ENCODE data around the gene KCNK16.
"Not testable (repeated sequence)": the region's sequence is repeated elsewhere in the genome, so short reads cannot be mapped to it uniquely, and the experiment has no call there.

Gene KCNK16

DNA sequence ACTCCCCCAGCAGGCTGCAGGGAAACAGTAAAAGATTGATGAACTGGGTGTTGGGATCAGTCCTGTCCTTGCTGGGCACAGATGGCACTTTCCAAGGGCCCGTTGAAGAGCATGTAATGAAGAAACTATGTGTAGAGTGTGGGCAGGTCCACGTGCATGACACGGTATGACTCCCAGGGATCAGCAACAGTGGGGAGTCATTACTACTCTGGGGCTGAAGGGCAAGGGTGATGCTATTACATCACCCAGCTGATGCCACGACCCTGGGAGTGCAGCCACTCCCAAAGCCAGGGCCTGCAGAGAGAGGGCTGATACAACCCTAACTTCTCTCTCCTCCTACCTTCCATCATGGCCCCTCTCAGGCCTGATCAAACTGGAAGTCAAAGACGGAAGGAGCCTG lies 28.4 kb downstream of the KCNK16 start:
- Mint-ChIP-seq H3K4me1 (no peaks in the 10 kb centered on the region), H3K36me3 (no peaks in the 10 kb centered on the region), H3K4me3 (no peak overlapping the region), H3K27me3 (peaks cover 13% of the 10 kb centered on the region), H3K9me3 (no peaks in the 10 kb centered on the region), H3K27ac (no peak overlapping the region)
- ATAC-seq (ENCODE audit: low read depth) (no peak), DNase-seq (ENCODE audit: low spot score in 2 of 2) (no peak)

DNA sequence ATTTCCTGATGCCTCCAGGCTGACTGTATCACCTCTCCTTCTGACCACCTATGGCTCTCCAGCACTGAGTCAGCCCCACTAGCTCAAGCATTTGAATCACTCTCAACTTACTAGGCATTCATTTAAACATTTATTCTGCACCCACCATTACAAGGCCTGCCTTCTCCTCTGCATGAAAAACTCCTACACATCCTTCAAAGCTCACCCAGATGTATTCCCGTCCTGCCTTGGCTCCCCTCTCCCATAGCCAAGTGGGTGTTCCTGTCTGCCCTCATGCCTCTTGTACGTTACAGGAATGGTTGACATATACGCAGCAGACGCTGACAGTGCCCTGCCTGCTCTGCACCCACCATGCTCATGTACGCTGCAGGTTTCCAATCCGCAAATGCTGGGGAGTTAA lies 29.9 kb downstream of the KCNK16 start:
- Mint-ChIP-seq H3K4me1 (no peaks in the 10 kb centered on the region), H3K27ac (no peak overlapping the region), H3K27me3 (peaks cover 13% of the 10 kb centered on the region), H3K36me3 (no peaks in the 10 kb centered on the region), H3K9me3 (no peaks in the 10 kb centered on the region), H3K4me3 (no peak overlapping the region)
- ATAC-seq (ENCODE audit: low read depth) (no peak), DNase-seq (ENCODE audit: low spot score in 2 of 2) (no peak)

DNA sequence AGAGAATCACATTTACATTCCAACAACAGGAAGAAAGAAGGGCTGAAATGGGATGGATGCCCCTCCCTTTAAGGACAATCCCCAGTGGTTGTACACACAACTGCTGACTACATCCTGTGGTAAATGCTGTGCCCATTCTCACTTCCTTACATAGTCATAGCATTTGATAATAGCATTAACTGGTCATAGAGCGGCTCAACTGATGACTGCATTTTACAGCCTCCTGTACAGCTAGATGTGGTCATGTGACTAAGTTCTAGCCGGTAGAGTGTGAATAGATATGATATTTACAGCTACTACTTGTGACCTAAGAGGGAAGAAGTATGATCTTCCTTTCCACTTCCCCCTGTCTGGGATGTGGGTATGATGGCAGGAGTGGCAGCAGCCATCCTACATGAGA lies 33.0 kb downstream of the KCNK16 start:
- ATAC-seq (ENCODE audit: low read depth): no peak
- peaks cover 7% of the 10 kb centered on the region for H3K27me3 Mint-ChIP-seq
- no peaks in the 10 kb centered on the region for H3K4me1 Mint-ChIP-seq
- no peak overlapping the region for H3K27ac Mint-ChIP-seq
- H3K36me3 Mint-ChIP-seq: no peaks in the 10 kb centered on the region
- no peak overlapping the region for H3K4me3 Mint-ChIP-seq
- H3K9me3 Mint-ChIP-seq: no peaks in the 10 kb centered on the region
- DNase-seq (ENCODE audit: low spot score in 2 of 2): no peak

DNA sequence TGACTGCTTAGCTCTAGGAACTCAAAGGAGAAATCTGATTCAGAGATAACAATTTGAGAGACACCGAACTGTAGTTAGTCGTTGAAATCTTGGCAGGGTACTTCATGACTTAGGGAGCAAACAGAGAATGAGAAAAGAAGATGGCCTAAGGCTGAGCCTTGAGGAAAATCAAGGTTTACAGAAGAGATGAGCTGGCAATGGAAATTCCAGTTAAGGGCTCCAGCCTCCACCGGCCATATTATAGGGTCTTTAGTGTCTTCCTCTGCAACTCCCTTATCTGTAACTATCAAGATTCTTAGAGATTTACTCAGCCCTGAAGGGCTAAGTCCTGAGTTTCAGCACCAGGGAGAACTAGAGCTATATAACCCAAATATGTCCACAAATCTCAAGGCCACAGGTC lies 34.9 kb downstream of the KCNK16 start:
- no peaks in the 10 kb centered on the region for H3K4me1 Mint-ChIP-seq

DNA sequence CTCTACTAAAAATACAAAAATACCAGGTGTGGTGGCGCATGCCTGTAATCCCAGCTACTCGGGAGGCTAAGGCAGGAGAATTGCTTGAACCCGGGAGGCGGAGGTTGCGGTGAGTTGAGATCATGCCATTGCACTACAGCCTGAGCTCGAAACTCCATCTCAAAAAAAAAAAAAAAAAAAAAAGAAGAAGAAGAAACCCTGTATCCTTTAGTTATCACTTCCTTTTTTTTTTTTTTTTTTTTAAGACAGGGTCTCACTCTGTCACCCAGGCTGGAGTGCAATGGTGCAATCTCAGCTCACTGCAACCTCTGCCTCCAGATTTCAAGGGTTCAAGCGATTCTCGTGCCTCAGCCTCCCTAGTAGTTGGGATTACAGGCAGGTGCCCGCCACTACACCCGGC lies 35.9 kb downstream of the KCNK16 start:
- ATAC-seq (ENCODE audit: low read depth): peak; percentile 72
- not testable (repeated sequence) for H3K27me3 Mint-ChIP-seq; DNase-seq (ENCODE audit: low spot score in 2 of 2); H3K9me3 Mint-ChIP-seq; H3K27ac Mint-ChIP-seq; H3K4me1 Mint-ChIP-seq; H3K36me3 Mint-ChIP-seq; H3K4me3 Mint-ChIP-seq

More for the DNA sequence above, 34.9 kb downstream of the KCNK16 start:
- Mint-ChIP-seq H3K36me3 (no peaks in the 10 kb centered on the region), H3K4me3 (no peak overlapping the region), H3K27me3 (peaks cover 9% of the 10 kb centered on the region), H3K27ac (no peak overlapping the region), H3K9me3 (no peaks in the 10 kb centered on the region)
- ATAC-seq (ENCODE audit: low read depth) (no peak), DNase-seq (ENCODE audit: low spot score in 2 of 2) (no peak)

DNA sequence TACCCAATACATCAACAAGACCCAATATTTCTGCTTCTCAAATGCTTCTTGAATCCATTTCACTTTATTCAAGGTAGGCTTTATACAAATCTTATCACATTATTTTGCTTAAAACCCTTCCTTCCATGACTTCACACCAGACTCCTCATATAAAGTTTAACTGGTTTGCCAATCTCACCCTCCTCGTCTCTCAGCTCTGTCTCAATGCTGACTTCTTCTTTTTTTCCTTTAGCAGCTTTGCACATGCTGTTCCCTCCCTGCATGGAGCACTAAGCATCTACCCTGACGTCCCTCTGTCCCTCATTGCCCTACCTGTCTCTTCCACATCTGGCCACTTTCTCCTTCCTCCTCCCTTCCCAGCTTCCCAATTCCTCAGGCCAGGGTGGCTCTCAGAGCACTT lies 39.7 kb downstream of the KCNK16 start:
- no peak overlapping the region for H3K4me3 Mint-ChIP-seq
- H3K4me1 Mint-ChIP-seq: peaks cover 2% of the 10 kb centered on the region
- ATAC-seq (ENCODE audit: low read depth) (no peak), DNase-seq (ENCODE audit: low spot score in 2 of 2) (no peak)
- H3K9me3 Mint-ChIP-seq: no peaks in the 10 kb centered on the region
- no peak overlapping the region for H3K27ac Mint-ChIP-seq
- H3K36me3 Mint-ChIP-seq: no peaks in the 10 kb centered on the region
- H3K27me3 Mint-ChIP-seq: peaks cover 9% of the 10 kb centered on the region

DNA sequence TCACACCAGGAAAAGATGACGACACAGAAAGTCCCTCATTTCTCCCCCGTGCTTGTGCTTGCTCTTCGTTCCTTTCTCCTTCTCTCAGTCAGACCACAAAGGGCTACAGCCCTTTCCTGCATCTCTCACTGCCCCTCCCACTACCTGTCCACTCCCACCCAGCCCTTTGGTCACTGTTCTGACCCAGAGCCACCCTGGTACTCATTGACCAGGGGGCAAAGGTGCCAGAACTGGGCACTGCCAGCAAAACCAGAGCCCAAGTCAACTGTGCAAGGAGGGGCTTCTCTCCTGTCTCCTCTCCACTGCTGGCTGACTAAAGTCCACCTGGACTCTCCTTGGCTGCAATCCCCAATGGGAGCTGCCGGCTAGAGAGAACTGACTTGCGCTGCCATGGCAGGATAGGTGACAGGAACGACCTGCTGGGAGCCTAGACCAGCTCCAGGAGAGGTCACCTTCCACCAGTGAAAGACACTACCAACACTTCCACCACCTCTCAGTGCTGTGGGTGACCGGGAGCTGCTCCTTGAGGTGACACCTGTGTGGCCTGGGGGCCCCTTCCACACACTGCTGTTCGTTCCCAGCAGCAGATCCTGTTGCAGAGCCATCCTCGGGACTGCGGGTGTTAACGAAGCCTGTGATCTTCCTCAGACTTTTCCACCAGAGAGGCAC lies 41.1 kb downstream of the KCNK16 start:
- H3K4me3 Mint-ChIP-seq: no peak overlapping the region
- no peaks in the 10 kb centered on the region for H3K36me3 Mint-ChIP-seq
- H3K4me1 Mint-ChIP-seq: peaks cover 2% of the 10 kb centered on the region
- ATAC-seq (ENCODE audit: low read depth) (no peak), DNase-seq (ENCODE audit: low spot score in 2 of 2) (no peak)
- no peak overlapping the region for H3K27ac Mint-ChIP-seq
- H3K9me3 Mint-ChIP-seq: peaks cover 1% of the 10 kb centered on the region
- H3K27me3 Mint-ChIP-seq: peaks cover 7% of the 10 kb centered on the region

DNA sequence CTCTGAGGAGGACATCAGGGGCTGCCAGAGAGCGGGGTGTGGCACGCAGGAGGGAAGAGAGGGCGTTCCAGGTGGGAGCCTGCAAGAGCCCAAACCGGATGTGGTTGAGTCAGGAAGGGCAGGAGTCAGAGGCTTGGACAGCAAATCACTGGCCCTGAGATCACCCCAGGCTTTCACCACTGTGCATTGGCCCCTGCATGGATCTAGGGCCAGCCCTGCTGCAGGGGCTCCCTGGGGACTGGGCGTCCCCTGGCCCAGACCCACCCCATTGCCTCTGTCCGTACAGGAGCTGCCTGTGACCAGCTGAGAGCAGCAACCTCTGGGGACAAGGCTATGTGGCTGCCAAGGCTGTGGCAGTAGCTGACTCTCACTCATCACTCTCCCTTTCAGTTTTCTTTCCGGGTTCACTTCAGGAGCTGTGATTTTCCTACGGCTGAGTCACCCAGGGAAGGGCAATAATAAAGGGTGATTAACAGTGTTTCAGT lies 42.2 kb downstream of the KCNK16 start:
- Mint-ChIP-seq H3K4me3 (no peak overlapping the region), H3K27me3 (peaks cover 7% of the 10 kb centered on the region), H3K9me3 (peaks cover 1% of the 10 kb centered on the region), H3K4me1 (peaks cover 2% of the 10 kb centered on the region), H3K27ac (no peak overlapping the region), H3K36me3 (no peaks in the 10 kb centered on the region)
- no peak for DNase-seq (ENCODE audit: low spot score in 2 of 2)
- no peak for ATAC-seq (ENCODE audit: low read depth)

DNA sequence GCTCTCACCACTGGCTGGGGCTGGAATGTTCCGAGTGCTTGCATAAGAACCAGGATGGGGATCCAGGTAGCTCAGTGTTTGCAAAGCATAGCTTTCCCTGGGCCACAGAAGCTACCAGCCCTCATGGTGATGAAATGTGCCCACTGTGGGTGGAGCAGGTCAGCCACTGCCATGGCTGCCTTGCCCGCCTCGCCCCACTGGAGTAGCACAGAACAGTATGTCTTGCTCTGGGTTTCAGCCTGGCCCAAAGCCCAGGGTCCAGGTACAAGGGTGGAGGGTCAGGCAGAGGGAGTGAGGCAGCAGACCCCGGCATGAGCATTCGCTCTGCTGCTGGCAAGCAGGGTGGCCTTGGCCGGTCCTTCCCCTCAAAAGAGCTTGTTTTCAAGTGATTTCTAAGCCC lies 43.0 kb downstream of the KCNK16 start:
- no peak overlapping the region for H3K27ac Mint-ChIP-seq
- peaks cover 2% of the 10 kb centered on the region for H3K4me1 Mint-ChIP-seq
- no peak overlapping the region for H3K4me3 Mint-ChIP-seq
- H3K9me3 Mint-ChIP-seq: peaks cover 1% of the 10 kb centered on the region
- ATAC-seq (ENCODE audit: low read depth) (no peak), DNase-seq (ENCODE audit: low spot score in 2 of 2) (no peak)
- no peaks in the 10 kb centered on the region for H3K36me3 Mint-ChIP-seq
- peaks cover 9% of the 10 kb centered on the region for H3K27me3 Mint-ChIP-seq

DNA sequence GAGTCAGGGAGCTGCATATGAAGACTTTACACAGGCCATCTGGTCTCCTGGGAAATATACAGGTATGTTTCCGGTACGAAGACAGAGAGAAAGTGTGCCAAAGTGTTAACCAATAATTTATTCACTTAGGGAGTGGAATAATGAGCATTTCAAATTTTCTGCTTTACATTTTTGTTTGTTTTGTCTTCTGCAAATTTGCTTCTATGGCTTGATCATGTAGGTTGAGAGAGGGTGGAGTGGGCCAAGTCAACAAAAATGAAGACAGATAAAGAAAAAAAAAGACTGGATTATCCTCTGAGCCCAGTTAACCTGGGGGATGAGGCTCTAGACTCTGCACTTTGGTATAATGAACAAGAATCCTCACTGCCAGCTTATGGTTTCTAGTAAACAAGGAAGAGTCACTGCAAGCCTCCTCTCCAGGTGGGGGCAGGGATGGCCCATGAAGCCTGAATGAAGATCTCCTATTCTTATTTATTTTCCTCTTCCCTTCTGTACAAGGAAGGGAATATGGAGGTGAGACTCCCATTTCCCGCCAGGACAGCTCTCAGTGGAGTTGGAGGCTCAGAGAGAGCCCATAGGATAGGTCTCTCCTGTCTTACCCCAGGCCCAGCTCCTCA lies 46.0 kb downstream of the KCNK16 start:
- Mint-ChIP-seq H3K27ac (no peak overlapping the region), H3K4me3 (no peak overlapping the region)

DNA sequence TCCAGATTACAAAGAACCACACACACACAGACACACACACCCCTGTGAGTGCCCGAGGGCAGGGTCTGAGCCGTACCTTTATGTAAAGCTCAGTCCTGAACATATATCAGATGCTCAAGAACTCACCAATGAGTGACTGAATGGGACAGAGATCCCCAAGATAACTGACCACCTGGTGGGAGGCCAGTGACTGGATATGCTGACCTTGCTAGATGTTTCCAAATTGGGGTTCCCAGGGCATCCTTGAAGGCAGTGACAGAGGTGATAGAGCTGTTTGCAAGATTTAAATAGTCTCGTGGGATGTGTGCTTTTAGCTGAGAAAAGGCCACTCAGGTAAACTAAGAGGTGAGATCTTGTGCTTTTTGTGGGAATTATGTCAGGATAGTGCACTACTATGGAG lies 47.6 kb downstream of the KCNK16 start:
- Mint-ChIP-seq H3K4me1 (peaks cover 4% of the 10 kb centered on the region), H3K27me3 (peaks cover 7% of the 10 kb centered on the region), H3K27ac (no peak overlapping the region), H3K9me3 (peaks cover 1% of the 10 kb centered on the region), H3K36me3 (no peaks in the 10 kb centered on the region), H3K4me3 (no peak overlapping the region)
- ATAC-seq (ENCODE audit: low read depth): no peak
- no peak for DNase-seq (ENCODE audit: low spot score in 2 of 2)

More for the DNA sequence above, 46.0 kb downstream of the KCNK16 start:
- peaks cover 10% of the 10 kb centered on the region for H3K27me3 Mint-ChIP-seq
- H3K9me3 Mint-ChIP-seq: peaks cover 1% of the 10 kb centered on the region
- no peaks in the 10 kb centered on the region for H3K36me3 Mint-ChIP-seq
- ATAC-seq (ENCODE audit: low read depth) (no peak), DNase-seq (ENCODE audit: low spot score in 2 of 2) (no peak)
- peaks cover 6% of the 10 kb centered on the region for H3K4me1 Mint-ChIP-seq

DNA sequence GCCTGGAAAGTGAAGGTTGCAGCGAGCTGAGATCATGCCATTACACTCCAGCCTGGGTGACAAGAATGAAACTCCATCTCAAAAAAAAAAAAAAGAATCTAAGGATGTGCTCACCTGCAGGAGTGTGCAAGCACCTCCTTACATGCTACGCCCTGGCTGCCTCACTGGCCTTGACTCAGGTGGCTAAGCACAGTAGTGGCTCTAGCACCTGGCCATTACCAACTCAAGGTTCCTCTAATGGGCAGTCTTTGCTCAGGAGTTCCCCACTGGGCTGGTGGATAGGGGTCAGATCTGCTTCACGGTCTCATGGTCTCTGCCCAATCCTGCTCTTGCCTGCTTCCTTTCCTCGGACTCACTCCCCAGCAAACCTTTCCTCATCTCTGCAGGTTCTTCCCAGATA lies 48.0 kb downstream of the KCNK16 start:
- Mint-ChIP-seq H3K4me3 (no peak overlapping the region), H3K4me1 (peaks cover 4% of the 10 kb centered on the region), H3K36me3 (no peaks in the 10 kb centered on the region), H3K27ac (no peak overlapping the region), H3K27me3 (peaks cover 7% of the 10 kb centered on the region), H3K9me3 (peaks cover 1% of the 10 kb centered on the region)
- DNase-seq (ENCODE audit: low spot score in 2 of 2) (no peak), ATAC-seq (ENCODE audit: low read depth) (no peak)

DNA sequence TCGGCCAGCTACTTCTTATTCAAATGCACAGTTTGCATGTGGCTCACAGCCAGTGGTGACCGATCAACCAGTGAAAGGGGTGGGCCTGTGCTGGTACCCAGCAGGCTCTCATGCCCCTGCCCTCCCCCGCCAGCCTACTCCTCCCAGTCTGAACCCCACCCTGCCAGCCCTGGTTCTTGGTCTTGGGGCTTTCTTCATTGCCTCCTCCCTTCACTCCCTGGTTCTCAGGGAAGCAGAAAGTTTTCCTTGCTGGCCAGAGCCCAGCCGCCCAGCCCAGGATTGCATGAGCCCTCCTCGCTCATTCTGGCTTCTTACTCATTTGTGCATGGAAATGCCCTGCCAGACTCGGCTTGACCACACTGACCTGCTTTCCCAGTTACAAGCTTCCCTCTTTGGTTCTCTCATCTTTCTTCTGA lies 49.1 kb downstream of the KCNK16 start:
- DNase-seq (ENCODE audit: low spot score in 2 of 2) (no peak), ATAC-seq (ENCODE audit: low read depth) (no peak)
- Mint-ChIP-seq H3K27me3 (peaks cover 10% of the 10 kb centered on the region), H3K27ac (no peak overlapping the region), H3K36me3 (no peaks in the 10 kb centered on the region), H3K4me3 (no peak overlapping the region), H3K9me3 (peaks cover 1% of the 10 kb centered on the region), H3K4me1 (peaks cover 4% of the 10 kb centered on the region)

DNA sequence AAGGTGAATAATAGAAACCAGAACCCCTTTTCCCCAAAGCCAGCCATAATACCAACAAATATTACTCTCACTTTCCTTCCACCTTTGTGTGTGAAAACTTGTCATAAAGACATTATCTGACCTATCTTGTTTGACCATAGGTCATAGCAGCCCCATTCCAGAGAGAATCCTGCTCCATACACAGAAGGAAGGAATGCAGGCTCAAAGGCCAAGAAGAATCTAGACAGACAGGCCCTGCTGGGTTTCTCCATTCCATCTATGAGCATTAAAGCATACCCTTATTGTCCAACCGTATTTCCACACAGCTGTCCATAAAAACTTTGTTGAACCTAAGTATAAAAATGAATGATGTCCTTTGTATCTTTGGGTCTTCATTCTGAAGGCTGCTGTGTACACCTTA lies 52.5 kb downstream of the KCNK16 start:
- DNase-seq (ENCODE audit: low spot score in 2 of 2): no peak
- no peaks in the 10 kb centered on the region for H3K36me3 Mint-ChIP-seq
- no peak overlapping the region for H3K27ac Mint-ChIP-seq
- no peak overlapping the region for H3K4me3 Mint-ChIP-seq
- peaks cover 4% of the 10 kb centered on the region for H3K4me1 Mint-ChIP-seq
- ATAC-seq (ENCODE audit: low read depth): no peak
- no peaks in the 10 kb centered on the region for H3K9me3 Mint-ChIP-seq
- H3K27me3 Mint-ChIP-seq: peaks cover 10% of the 10 kb centered on the region

DNA sequence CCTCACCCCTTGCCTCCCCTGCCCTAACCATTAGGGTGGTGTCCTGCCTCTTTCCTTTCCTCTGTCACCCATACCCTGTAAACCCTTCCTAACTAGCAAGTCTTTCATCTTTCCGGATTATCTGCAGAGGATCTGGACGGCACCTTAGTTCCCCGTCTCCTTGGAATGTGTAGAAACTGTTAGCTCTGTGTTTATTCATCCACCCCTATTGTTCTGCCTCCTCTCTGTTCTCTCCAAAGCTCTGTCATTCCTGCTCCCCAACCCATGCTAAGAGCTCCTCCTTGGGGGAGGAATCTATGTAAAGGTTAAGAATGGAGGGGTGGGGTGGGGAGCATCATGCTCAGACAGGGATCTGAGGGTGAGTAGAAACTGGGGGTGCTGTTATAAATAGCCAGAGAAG lies 53.8 kb downstream of the KCNK16 start:
- ATAC-seq (ENCODE audit: low read depth) (no peak), DNase-seq (ENCODE audit: low spot score in 2 of 2) (no peak)
- Mint-ChIP-seq H3K4me3 (no peak overlapping the region), H3K36me3 (no peaks in the 10 kb centered on the region), H3K27ac (no peak overlapping the region), H3K9me3 (no peaks in the 10 kb centered on the region), H3K4me1 (peaks cover 4% of the 10 kb centered on the region), H3K27me3 (peaks cover 5% of the 10 kb centered on the region)
